NCI-H1092 treated with DMSO at 0.1 percent for 48 hours (cell line): ENCODE results near the gene TOX3.

Experiments used
- DNase-seq: peaks from one replicate; lab custom pipeline; 2025; lab: John Stamatoyannopoulos, UW

Gene TOX3

DNA sequence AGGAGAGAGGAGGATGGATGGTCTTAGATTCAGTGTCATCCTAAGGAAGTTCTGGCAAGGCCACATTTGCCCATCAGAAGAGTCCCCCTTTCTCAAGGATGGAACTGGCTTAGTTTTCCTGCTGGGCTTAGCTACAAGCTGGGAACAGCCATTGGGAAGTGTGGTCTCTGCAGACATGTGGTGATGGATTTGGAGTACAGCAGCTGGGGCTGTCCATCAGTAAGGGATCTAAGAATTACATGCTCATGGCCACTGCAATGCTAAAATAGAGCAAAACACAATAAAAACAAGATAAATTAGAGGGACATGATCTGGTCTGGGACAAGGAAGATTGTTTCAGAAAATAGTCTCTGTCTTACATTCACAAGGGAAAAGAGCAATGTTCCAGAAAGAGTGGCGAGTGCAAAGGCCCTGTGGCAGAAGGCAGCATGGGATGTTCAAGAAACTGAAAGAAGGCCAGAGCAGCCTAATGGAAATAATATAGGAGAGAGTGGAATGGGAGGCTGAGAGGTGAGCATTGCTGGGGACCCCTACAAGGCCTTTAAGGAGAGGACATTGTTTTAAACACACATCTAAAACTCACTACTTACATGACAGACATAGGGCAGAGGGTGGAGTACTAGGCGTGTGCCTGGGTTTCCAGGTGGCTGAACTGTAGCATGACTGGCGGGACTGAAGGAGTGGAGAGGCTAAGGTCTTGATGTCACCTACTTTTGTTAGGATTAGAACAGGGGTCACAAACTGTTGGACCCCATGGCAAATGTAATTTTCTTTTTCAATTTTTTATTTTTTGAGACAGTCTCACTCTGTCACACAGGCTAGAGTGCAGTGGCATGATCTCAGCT, 17.0 kb upstream of the TOX3 start:
- DNase-seq, result no peak

DNA sequence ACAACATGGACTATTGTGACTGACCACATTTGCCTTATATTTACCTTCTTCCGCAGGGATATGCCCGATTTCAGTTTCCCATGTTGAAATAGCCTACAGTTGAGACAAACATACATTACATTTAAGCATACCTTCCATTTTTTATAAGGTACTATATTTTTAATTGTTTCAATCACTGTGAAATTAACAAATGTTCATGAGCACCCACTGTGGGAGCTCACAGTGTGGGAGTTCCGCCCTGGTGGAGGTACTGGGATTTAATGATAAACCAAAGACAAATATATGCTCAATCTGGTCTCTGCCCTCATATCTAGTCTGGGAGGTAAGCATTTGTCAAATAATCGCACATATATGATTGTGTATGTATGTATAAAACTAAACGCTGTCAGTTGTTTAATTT, 15.8 kb upstream of the TOX3 start:
- DNase-seq, result peak; percentile 52

DNA sequence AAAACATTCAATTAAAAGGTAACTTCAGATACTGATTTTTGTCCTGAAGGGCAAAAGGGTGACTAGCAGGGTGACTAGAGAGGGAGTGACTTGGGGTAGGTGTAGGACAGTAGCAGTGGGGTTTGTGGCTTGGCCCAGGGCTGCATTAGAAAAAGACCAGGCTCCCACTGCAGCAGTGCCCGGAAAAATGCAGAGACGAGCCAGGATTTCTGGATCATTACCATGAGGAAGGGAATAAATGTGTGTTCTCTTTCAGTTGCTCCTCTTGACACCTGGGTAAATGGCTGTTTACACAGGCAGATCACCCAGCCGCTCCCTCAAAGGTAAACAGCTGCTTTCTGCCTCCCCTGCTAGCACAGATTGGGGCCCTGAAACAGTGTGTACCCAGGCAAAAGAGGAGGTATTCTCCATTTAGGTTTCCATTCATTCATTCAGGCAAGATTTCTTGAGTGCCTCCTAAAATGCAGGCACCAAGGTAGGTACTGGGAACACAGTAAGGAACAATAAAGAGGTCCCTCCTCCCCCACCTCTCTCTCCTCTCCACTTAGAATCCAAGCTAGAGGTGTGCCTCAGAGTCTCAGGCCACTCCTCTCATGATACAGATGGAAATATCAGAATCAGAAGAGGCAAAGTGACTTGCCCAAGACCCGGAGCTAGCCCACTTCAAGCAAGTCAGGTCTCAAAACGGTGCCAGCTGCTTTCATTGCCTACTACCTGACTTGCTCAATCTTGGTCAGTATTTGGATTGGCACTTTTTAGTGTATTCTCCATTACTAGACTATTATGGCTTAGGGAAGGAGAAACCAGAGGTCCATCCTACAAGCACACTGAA, 15.2 kb upstream of the TOX3 start:
- DNase-seq, result peak; percentile 97

DNA sequence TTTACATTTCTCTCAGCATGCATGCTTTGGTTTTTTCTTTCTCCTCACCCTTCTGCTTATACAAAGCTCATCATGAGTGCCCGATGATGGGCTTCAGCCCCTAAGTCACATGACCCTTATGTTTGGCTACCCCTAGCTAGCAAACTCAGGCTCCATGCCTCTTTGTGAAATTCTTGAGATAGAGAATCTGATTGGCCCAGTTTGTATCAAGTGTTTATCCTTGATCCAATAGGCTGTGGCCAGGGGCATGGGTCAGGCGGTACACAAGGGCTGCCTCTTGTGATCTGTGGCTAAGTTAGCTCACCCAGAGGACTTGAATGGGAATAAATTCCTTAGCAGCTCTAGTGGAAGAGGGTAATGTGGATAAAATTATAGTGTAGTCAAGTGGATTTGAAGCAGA, 11.5 kb upstream of the TOX3 start:
- no peak for DNase-seq

DNA sequence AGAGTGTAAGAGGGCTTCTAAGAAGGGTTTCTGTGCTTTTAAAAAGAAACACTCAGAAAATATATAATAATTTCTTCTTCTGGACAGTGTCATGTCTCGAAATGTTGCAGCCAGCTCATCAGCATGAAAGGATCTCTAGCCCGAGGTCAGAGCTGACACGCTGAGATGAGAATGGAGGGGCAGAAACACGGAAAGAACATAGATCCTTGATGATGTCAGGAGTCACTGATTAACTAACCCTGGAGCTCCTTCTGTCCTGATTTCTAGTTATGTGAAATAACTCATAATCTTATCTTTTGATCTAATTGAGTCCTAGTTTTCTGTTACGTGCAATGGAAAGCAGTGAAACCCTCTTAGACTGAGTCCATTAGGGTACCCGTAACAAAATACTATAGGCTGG, 10.3 kb upstream of the TOX3 start:
- no peak for DNase-seq

DNA sequence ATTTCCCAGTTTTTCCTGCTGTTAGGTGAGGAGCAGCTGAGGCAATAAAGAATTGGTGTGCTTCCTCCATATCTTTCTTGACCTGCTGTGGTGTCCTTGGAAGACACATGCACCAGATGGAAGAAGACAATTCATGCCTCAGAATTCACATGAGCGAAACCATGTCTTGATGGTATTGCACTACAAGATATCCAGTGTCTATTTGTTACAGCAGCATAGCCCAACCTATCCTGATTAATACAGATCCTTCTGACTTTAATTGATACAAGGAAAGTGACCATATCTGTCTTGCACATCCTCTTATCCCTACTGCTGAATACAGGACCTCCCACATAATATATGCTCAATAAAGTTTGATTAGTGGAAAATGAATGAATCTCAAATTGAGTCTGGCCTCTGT, 9.1 kb upstream of the TOX3 start:
- no peak for DNase-seq

DNA sequence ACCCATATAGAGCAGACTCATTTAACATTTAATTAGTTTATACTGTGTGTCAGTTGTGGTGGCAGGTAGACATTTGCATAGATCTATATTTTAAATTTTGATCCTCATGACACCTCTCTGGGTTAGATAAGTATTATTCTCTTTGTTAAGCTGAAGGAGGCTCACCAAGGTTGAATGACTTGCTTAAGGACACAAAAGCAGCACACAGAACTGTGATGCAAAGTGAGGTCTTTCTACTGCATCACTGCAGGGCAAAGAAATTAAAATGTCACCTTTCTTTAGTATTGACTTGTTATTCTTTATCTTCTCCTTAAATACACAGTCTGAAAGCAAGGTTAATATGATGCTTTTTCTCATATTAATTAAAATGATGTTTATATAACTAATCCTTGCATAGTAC, 8.6 kb upstream of the TOX3 start:
- no peak for DNase-seq

DNA sequence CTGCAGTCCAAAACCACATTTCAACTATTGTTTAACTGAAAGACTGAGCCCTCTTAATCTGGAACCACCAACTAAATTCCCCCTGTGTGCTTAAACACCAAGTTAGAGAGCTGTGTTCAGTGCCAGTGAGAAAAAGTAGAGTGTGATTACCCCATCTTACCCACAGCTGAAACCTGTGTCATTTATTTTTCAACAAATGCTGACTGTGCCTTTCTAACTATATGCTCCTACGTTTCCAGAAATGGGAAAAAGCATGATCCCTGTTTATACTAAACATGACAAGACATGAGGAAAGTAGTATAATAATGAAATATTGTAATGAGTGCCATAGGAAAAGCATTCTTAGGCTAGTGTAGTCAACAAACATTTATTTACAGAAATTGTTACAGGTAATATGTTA, 7.4 kb upstream of the TOX3 start:
- DNase-seq, result no peak

DNA sequence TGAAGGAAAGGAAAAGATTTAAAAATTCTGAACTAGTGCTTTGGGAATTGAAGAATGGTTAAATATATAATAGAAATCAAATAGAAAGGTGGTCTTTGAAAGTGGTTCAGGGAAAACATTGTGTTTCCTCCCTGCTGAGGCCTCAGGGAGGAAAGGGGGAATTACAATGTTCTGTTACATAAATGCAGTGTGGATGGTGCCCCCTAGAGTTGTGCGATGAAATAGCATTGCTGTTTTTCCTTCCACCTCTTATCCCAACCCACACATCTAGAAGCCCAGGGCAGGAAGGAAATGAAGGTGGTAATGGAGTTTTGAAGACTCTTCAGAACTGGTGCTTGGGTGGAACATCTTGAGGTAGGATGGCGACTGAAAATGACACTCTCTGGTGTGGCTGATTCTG, 6.4 kb upstream of the TOX3 start:
- DNase-seq, result peak; percentile 77

DNA sequence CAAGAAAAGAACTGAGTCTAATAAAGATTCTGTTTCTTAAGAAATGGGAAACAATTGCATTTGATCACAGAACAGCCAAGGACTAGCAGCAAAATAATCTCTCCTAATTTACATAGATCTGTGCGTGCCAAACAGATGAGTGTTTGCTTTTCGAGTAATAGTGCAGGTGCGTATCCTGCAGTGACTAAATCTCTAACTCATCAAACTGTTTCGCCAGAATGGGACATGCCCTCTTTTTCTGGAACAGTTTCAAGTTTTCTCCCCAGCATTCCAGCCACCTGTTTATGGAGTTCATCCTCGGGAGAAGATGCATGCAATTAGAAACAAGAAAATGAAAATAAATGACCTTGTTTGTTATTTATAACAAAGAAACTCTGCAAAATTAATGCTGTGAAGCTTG, 5.7 kb upstream of the TOX3 start:
- DNase-seq, result peak; percentile 96

DNA sequence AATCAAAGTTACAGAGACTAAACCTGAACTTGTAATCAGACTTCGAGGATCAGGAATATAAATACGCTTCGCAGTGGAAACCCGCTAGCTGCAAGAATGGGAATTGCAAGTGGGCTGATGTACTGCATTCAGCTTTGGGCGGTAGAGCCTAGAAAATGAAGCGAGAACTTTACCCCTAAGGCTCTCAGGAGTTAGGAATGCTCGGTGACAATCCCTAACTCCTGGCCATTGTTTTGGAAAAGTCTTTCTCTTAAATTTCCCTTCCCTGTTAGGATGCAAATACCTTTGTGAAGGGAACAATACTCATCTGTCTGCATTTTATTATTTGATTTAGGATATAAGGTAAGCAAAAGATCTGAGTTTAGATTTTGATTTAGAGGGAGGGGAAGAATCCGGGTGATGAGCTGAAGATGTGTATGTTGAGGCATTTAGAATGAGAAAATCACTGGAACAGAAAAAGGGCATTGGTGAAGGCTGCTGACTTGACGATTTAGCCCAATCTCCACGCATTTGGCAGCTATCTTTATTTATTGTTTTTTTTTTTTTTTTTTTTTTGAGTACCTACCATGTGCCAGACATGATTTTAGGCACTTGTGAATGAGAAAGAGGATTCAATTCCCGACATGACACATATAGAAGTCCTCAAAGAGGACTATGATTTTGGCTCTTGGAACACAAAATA, 2.2 kb upstream of the TOX3 start:
- no peak for DNase-seq

DNA sequence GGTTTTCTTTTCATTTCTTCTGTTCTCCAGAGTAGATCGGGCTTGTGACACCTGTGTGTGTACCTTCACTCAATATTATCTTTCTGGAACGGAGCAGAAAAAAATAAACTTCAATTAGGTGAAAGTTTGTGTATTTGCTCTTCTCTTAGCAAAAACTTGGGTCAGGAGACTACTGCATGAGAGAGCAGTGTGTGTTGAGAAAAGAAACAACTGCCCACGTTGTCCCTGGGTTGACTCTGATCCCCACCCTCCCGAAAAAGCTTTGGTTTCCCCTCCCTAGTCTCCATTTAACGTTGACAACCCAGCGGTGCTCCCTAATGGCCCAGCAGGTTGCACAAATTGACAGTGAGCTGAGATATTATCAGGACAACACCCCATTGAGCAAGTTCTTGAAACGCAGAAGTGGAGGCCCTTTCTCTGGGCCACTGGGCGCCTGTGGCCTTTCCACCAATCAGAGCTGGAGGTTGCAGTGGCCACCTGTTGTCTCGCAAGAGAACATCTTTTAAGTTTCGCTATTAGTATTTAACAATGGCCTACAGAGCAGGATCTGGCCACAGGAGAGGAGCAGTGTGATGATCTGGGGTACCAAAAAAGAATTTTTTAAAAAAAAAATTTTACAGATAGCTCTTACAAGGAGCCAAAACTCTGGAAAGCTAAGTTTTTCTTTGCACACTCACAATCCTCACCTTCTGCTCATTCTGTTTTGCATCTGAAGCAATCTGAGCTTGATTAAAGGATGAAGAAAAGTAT, 1.5 kb upstream of the TOX3 start:
- DNase-seq, result peak; percentile 35

DNA sequence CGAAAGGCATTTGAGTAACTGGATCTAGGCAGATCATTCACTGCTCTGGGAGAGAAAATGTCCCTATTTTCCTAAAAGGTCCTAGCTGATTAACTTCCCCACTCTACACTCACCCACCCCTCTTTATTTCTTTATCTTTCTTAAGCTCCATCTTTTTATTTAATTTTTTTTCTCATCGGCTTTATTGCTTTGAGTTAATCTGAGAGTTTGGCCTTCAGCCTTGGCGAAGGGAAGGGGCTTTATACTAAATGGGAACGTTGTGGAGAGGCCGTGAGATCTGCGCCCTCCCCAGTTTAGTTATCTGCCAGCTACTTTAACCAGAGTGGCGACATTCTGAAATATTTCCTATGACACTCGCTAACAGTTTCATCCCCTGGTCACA, 882 bp upstream of the TOX3 start:
- DNase-seq, result peak; percentile 58

DNA sequence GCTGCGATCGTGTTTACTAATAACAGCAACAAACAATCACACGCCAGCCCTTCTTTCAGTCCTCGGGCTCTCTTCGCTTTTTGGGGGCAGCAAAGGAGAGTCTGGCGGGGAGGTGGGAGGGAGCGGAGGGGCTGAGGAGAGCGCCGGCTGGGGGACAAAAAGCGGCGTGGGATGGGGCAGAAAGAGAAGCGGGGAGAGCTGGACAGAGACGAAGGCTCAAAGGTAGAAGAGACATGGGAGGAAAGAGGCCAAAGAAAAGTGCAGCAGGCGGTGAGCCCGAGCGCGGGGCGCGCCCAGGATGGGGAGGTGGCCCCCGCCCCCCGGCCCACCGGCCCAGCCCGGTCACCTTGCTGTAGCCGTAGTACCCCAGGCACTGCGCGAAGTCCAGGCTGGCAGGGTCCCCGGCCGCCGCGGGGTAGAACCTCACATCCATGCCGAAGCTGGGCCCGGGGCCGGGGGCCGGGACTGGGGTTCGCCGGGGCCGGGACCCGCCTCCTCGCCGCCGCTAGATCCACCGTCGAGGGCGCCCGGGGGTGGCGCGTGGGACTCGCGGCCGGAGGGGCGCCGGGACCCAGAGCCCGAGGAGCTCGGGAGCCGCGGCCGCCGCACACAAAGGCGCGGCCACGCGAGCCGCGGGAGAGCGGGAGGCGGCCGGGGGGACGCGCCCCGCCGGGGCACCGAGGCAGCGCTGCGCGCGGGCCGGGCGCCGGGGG, 496 bp downstream of the TOX3 start:
- DNase-seq, result peak; percentile 21

DNA sequence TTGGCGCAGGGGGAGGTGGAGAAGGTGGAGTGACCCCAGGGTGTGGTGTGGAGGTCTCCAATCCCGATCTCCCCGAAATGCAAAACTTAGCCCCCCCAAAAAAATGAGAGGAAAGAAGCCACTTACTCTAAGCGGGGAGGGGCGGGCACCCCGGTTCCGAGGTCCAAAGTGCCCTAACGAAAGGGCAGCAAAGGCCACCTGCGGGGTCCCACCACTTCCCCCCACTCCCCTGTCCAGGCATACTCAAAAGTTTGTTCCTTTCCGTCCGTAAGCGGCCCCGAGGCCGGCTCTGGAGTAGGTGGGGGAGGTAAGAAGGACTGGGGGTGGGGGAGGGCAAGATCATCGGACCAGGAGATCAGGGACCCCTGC, 1.1 kb downstream of the TOX3 start:
- no peak for DNase-seq

DNA sequence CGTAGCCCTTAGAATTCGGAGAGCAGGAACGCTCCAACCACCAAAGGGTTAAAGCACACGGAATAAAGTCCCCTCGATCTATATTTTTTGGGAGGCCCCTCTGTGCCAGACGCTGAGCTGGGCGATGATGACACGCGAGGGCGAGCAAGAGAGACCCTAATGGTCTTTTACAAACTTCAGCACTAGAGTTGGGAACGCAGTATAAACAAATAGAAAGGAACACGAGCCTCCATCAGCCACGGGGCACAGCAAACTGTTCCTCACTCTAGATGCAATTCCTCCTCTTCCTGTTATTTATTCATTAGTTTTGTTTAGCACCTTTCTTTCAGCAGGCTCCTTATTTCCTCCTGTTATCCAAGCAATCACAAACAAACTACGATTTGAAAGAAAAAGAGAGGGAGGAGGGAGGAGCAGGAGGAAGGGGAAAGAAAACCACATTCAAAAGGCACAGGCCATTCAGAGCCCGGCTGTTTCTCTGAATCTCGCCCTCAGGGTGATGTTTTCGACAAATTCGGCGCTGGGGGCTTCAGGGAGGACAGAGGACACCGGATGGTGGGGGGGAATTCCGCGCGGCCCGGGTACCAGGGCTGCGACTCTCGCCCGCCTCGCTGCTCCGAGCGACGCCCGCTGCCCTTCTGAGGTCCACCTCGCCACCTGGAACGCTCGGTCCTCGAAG, 1.6 kb downstream of the TOX3 start:
- peak; percentile 60 for DNase-seq

DNA sequence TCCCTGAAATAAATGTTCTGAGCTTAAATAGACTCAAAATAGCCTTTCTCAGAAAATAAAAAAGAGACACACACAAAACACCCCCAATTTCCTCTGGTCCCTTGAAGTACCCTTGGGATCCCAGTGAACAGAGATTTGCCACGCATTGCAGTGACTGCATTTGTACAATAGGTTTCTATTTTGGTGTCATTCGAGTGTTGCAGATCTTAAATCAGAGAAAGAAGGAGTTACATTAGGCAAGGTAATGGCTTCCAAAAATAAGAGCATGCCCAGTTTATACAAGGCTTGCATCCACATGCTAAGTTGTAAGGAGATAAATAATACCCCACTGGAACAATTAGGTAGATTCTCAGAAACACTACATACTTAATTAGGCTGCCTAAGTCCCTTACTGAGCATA, 2.2 kb downstream of the TOX3 start:
- peak; percentile 46 for DNase-seq

DNA sequence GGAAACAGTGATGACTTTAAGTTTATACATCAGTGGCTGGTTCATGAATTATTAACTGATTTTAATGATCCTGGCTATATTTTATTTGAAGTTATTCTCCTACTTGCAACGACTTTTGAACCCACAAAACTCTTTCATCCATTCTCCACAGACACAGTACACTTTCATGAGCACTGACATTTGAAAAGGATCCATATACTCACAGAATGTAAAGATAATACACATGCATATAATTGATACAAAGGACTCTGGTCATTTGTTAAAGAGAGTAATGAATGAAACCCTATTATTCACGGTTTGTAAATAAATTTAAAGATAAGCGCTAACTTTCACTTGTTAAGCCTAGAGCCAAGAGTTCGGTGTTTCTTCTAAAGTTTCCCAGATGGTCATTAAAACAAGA, 3.3 kb downstream of the TOX3 start:
- no peak for DNase-seq

DNA sequence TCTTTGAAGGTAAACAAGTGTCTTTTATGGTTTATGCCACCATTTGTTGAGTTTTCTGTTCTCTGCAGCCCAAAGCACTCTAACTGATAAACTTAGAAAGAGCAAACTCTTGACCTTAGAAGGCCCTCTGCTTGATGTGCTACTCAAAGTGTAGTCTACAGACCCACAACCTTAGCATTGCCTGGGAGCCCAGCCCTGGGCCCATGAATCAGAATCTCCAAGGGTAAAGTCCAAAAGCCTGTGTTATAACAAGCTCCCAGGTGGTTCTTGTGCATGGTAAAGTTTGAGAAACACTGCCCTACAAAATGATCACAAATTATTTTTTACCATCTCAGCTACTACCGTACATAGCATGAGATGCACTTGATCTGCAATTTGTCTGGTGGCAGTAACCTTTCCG, 6.0 kb downstream of the TOX3 start:
- DNase-seq, result no peak

DNA sequence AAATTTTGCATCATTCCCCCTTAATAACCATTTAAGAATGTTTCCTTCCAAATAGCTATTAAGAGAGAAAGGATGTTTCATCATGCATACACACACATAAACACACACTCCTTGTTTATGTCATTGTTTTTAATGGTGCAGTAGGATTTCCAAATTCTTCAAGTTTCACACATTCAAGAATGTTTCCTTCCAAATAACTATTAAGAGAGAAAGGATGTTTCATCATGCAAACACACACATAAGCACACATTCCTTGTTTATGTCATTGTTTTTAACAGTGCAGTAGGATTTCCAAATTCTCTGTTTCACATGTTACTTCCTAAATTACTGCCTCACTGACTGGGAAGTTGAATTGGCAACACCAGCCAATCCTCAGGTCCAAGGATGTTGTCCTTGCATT, 7.8 kb downstream of the TOX3 start:
- no peak for DNase-seq

DNA sequence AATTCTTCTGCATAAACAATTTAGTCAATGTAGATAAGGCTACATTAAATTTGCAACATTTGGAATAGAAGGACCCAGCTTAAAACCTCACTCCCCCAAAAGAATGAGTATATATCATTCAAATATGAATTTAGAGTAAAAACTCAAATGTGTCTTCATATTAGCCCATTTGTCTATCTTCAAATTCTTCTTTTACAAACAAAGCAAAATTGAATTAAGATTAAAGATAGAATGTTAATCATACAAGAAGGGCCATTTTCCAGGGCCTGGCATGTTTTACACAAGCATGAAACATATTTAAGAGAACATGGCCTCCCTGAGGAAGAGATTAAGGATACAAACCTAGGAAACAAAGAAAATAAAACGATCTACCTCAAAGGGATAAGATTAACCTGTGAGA, 8.4 kb downstream of the TOX3 start:
- no peak for DNase-seq
